Esophagus muscularis mucosa (tissue), 4 donors: ENCODE data around the gene CPB2. TPM values are rescaled to one million over a fixed set of nuclear protein-coding genes. Genes with fewer than 3 reads are reported as not detected.

Source experiments
- DNase-seq: peaks from one replicate; pipeline ENCODE4 v3.0.0-alpha.2; 2017; ENCODE audit errors: extremely low spot score
- H3K27ac ChIP-seq, 4 donors: fragments of 200-600 bp; sonication (generic); replicated peaks in 1 of 4; 1 replicate in 3 of 4; 2 replicates in 1 of 4; pipeline ENCODE4 v1.5.1; 2016 to 2019; ENCODE audit warnings: mild to moderate bottlenecking in 1 of 4
- H3K27me3 ChIP-seq, 4 donors: fragments of 200-600 bp; sonication (generic); one replicate each; pipeline versions ENCODE4 v1.5.1 to v1.6.0; 2016 to 2019
- H3K36me3 ChIP-seq, 4 donors: fragments of 200-600 bp; sonication (generic); one replicate each; pipeline ENCODE4 v1.5.1; 2016 to 2019
- H3K4me1 ChIP-seq, 4 donors: fragments of 200-600 bp; sonication (generic); one replicate each; pipeline ENCODE4 v1.5.1; 2016 to 2019
- H3K4me3 ChIP-seq, 4 donors: fragments of 200-600 bp; sonication (generic); 1 replicate in 2 of 4; 2 replicates in 2 of 4; pipeline ENCODE4 v1.5.1; 2016 to 2019; ENCODE audit warnings: mild to moderate bottlenecking in 4 of 4, moderate library complexity in 1 of 4
- H3K9me3 ChIP-seq, 4 donors: fragments of 200-600 bp; sonication (generic); 1 replicate in 3 of 4; 2 replicates in 1 of 4; pipeline ENCODE4 v1.5.1; 2016 to 2019
- EP300 ChIP-seq: sonication (generic); formaldehyde crosslinking; IDR thresholded peaks from one replicate; pipeline ENCODE4 v1.6.1; 2017; ENCODE audit warnings: antibody characterized with exemption
- POLR2A ChIP-seq: fragments of 450-650 bp; IDR thresholded peaks from one replicate; pipeline ENCODE4 v1.6.1; 2017; ENCODE audit warnings: antibody characterized with exemption, moderate library complexity, mild to moderate bottlenecking, low read depth
- POLR2AphosphoS5 ChIP-seq, 2 donors: sonication (generic); formaldehyde crosslinking; IDR thresholded peaks; one replicate each; pipeline ENCODE4 v1.6.1; 2017; ENCODE audit warnings: antibody characterized with exemption in 2 of 2
- WGBS: methylation state at CpG from one replicate; pipeline ENCODE4 v1.1.5; 2018; 5-methylcytosine and 5-hydroxymethylcytosine counted together
- intact Hi-C: fragments of 100-400 bp; cut with DNase I; formaldehyde crosslinking; loops from one replicate; pipeline ENCODE4 v1.15.1; 2023
- total RNA-seq, 4 donors: library from RNA; depleted of rRNA; stranded (reverse); fragments of >200 nt; gene quantifications; one replicate each; pipeline versions ENCODE4 v1.1.0 to v1.2.1, GENCODE V29; 2016
- TF ChIP-seq, protein P1 (sequence below), 3 experiments: fragments of 200-600 bp in 2 of 3; fragments of 450-650 bp in 1 of 3; sonication (generic) in 2 of 3; IDR thresholded peaks; one replicate each; pipeline ENCODE4 v1.5.1; 2017 to 2019; ENCODE audit warnings: antibody characterized with exemption in 3 of 3, mild to moderate bottlenecking in 2 of 3, moderate library complexity in 1 of 3

The CPB2 gene
- total RNA-seq, 4 donors from 2014 or later = not detected

DNA sequence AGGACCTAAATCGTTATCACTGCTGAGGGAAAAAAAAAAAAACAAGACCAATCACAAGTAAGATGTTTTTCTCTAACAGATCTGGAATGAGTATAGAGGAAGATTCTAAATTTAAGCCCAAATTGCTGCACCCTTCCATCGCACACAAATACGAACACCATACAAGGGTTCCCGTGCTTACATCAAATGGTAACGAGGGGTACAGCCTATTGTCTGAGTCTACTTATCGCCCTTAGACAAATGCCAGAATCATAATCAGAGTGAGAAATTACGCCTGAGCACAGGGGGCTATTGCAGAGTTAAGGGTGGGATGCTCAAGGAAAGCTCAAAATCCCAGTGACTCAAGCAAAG is 52.9 kb downstream of the CPB2 start:
- H3K36me3 ChIP-seq = no peaks in the 10 kb centered on the region
- H3K9me3 ChIP-seq = no peaks in the 10 kb centered on the region
- H3K27ac ChIP-seq = peak overlapping the region; percentile 91 to 95 (median 94)
- under 1% methylated on average over 7 of the region's 7 CpGs for WGBS
- peak overlapping the region; percentile 80 to 96 (median 85) for H3K4me3 ChIP-seq
- DNase-seq = no peak
- TF ChIP-seq POLR2AphosphoS5 (IDR thresholded peaks at IDR 0.05) = no peak
- no peak for TF ChIP-seq POLR2A
- no peak for TF ChIP-seq EP300
- TF ChIP-seq, protein P1, sequence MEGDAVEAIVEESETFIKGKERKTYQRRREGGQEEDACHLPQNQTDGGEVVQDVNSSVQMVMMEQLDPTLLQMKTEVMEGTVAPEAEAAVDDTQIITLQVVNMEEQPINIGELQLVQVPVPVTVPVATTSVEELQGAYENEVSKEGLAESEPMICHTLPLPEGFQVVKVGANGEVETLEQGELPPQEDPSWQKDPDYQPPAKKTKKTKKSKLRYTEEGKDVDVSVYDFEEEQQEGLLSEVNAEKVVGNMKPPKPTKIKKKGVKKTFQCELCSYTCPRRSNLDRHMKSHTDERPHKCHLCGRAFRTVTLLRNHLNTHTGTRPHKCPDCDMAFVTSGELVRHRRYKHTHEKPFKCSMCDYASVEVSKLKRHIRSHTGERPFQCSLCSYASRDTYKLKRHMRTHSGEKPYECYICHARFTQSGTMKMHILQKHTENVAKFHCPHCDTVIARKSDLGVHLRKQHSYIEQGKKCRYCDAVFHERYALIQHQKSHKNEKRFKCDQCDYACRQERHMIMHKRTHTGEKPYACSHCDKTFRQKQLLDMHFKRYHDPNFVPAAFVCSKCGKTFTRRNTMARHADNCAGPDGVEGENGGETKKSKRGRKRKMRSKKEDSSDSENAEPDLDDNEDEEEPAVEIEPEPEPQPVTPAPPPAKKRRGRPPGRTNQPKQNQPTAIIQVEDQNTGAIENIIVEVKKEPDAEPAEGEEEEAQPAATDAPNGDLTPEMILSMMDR (IDR thresholded peaks at IDR 0.05) = no peak
- intact Hi-C loops = no loop called here
- H3K4me1 ChIP-seq = peaks cover 26 to 37% (median 32%) of the 10 kb centered on the region in 4 donors
- no peaks in the 10 kb centered on the region for H3K27me3 ChIP-seq

DNA sequence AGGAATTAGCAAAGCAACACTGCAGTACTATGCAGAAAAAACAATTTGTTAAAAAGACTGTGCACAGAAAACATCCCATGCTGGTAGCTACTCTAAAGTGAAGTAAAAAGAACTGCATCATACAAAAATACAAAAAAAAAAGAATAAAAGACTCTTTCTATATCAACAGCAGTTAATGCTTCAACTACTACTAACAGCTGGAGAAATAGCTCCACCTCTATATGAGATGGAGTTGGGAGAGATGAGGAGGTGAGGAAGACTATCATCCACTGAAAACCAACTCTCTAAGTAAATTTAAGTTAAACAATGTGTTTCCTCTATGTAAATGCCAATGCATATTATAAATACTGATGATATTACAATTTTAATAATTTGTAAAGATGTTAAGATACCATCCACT is 54.1 kb downstream of the CPB2 start:
- H3K4me3 ChIP-seq = no peak overlapping the region
- TF ChIP-seq EP300 = no peak
- TF ChIP-seq, protein P1 (IDR thresholded peaks at IDR 0.05) = no peak
- TF ChIP-seq POLR2A = no peak
- no peak for TF ChIP-seq POLR2AphosphoS5 (IDR thresholded peaks at IDR 0.05)
- H3K36me3 ChIP-seq = no peaks in the 10 kb centered on the region
- H3K27ac ChIP-seq = no peak overlapping the region
- intact Hi-C loops = no loop called here
- H3K4me1 ChIP-seq = peaks cover 26 to 42% (median 32%) of the 10 kb centered on the region in 4 donors
- no peak for DNase-seq
- no peaks in the 10 kb centered on the region for H3K9me3 ChIP-seq
- no peaks in the 10 kb centered on the region for H3K27me3 ChIP-seq

DNA sequence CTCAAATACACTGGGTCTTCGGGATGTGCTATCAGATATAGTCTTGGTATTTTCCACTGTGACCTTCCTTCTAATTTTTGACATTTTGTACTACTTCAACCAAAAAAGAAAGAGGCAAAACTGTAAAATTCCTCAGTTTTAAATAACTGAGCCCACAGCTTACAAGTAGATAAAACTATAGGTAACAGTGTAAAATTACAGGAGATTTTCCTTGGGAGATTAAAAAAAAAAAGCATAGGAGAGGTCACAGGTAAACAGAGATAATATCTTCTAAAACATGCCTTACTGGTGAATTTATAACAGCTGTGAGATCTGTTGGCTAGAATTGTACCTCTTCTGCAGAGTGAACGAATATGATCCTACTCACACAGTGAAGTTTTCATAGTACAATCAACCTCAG is 59.4 kb downstream of the CPB2 start:
- 85% methylated on average over 2 of the region's 2 CpGs for WGBS

DNA sequence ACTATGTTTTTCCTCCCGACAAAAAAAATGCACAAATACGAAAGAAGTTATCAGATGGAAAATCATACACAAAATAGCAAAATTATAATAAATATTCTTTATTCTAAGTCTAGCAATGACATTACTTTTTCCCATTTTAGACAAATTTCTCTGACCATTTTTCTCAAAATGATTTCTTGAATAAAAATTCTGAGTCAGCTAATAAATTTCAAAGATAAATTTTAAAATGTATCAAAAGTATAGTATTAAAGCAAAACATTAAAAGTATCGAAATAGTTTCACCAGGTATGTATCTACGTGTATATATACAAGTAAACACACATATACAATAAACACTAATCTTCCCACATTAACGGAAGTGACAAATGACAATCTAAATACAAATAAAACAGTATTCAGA is 61.2 kb downstream of the CPB2 start:
- 94% methylated on average over 5 of the region's 5 CpGs for WGBS
- Histone ChIP-seq H3K27me3 (no peaks in the 10 kb centered on the region), H3K4me1 (peaks cover 0 to 7% (median 0%) of the 10 kb centered on the region in 4 donors), H3K4me3 (no peak overlapping the region), H3K27ac (no peak overlapping the region), H3K36me3 (peaks cover 0 to 30% (median 16%) of the 10 kb centered on the region in 4 donors), H3K9me3 (no peaks in the 10 kb centered on the region)
- intact Hi-C loops = no loop called here
- TF ChIP-seq, protein P1 (IDR thresholded peaks at IDR 0.05) = no peak
- TF ChIP-seq EP300 (no peak), POLR2A (no peak), POLR2AphosphoS5 (IDR thresholded peaks at IDR 0.05) (no peak)
- DNase-seq = no peak

More for the DNA sequence above, 59.4 kb downstream of the CPB2 start:
- Histone ChIP-seq H3K9me3 (no peaks in the 10 kb centered on the region), H3K27me3 (no peaks in the 10 kb centered on the region), H3K27ac (no peak overlapping the region), H3K4me3 (no peak overlapping the region), H3K36me3 (peaks cover 0 to 18% (median 7%) of the 10 kb centered on the region in 4 donors), H3K4me1 (peaks cover 4 to 19% (median 10%) of the 10 kb centered on the region in 4 donors)
- intact Hi-C loops = no loop called here
- TF ChIP-seq EP300 (no peak), POLR2AphosphoS5 (IDR thresholded peaks at IDR 0.05) (no peak), POLR2A (no peak)
- TF ChIP-seq, protein P1 (IDR thresholded peaks at IDR 0.05) = no peak
- DNase-seq = no peak

DNA sequence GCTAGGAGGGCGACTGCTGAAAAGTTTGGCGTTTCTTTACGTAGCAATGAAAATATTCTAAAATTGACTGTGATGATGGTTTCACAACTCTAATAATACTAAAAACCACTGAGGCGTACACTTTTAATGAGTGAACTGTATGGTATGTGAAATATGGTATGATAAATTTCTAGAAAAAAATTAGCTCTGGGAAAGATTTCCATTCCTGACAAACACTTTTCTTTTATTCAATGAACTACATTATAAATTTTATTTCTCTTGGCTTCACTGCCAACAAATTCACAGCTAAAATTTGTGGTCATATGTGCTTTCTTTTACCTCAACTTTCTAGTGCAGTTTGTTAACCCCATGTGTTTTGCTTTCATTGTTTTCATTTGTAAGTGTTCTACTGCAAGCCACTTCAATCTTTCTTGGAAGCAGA is 63.4 kb downstream of the CPB2 start:
- no peaks in the 10 kb centered on the region for H3K4me1 ChIP-seq
- H3K36me3 ChIP-seq = peaks cover 0 to 44% (median 20%) of the 10 kb centered on the region in 4 donors
- TF ChIP-seq EP300 (no peak), POLR2A (no peak), POLR2AphosphoS5 (IDR thresholded peaks at IDR 0.05) (no peak)
- TF ChIP-seq, protein P1 (IDR thresholded peaks at IDR 0.05) = no peak
- H3K27me3 ChIP-seq = no peaks in the 10 kb centered on the region
- intact Hi-C loops = no loop called here
- 93% methylated on average over 4 of the region's 4 CpGs for WGBS
- no peaks in the 10 kb centered on the region for H3K9me3 ChIP-seq
- no peak overlapping the region for H3K27ac ChIP-seq
- no peak overlapping the region for H3K4me3 ChIP-seq
- no peak for DNase-seq
